Naive B cell (primary cell): ENCODE results near the gene RAD51B. TPM values are rescaled to one million over a fixed set of nuclear protein-coding genes. Genes with fewer than 3 reads are reported as not detected.

Experiments used
- ATAC-seq, 2 donors: fragments of 150-1000 bp; cut with Tn5 transposase; 2 replicates each; pipeline ENCODE4 v1.10.0; 2021; ENCODE audit warnings: low read depth in 2 of 2, mild to moderate bottlenecking in 2 of 2, moderate library complexity in 2 of 2
- DNase-seq: peaks from one replicate; pipeline ENCODE4 v3.0.0; 2022
- H3K27ac Mint-ChIP-seq, 6 donors: one replicate each; pipeline ENCODE4 v1.8.0; 2020 to 2022; ENCODE audit warnings: mild to moderate bottlenecking in 6 of 6, mixed read lengths in 6 of 6, moderate library complexity in 5 of 6, inconsistent platforms in 2 of 6
- H3K27me3 Mint-ChIP-seq, 3 donors: one replicate each; pipeline ENCODE4 v1.8.0; 2021 to 2022; ENCODE audit warnings: mixed read lengths in 3 of 3, mild to moderate bottlenecking in 1 of 3
- H3K36me3 Mint-ChIP-seq, 2 donors: one replicate each; pipeline ENCODE4 v1.8.0; 2020 to 2022; ENCODE audit warnings: mixed read lengths in 2 of 2, inconsistent platforms in 1 of 2, mild to moderate bottlenecking in 1 of 2
- H3K4me1 Mint-ChIP-seq, 3 donors: one replicate each; pipeline ENCODE4 v1.8.0; 2020 to 2022; ENCODE audit warnings: mixed read lengths in 3 of 3, inconsistent platforms in 1 of 3, mild to moderate bottlenecking in 1 of 3, moderate library complexity in 1 of 3
- H3K4me3 Mint-ChIP-seq, 8 donors: one replicate each; pipeline ENCODE4 v1.8.0; 2020 to 2022; ENCODE audit warnings: mild to moderate bottlenecking in 8 of 8, mixed read lengths in 8 of 8, moderate library complexity in 8 of 8, inconsistent platforms in 2 of 8
- H3K9me3 Mint-ChIP-seq, 7 donors: one replicate each; pipeline ENCODE4 v1.8.0; 2020 to 2022; ENCODE audit warnings: mixed read lengths in 7 of 7, mild to moderate bottlenecking in 5 of 7, inconsistent platforms in 2 of 7, moderate library complexity in 1 of 7
- polyA plus RNA-seq, 6 donors: library from polyadenylated mRNA; unstranded; fragments of 300-500 nt; fragmentation: Illumina TruSeq; gene quantifications; one replicate each; pipeline ENCODE4 v1.2.3, GENCODE V29; 2021; ENCODE audit warnings: low read depth in 6 of 6

Gene RAD51B
- polyA plus RNA-seq, 6 donors from 2014 or later, result 27.4 to 37.2 (median 31.8) TPM

- Mint-ChIP-seq H3K9me3 (no peaks in the 10 kb centered on the region), H3K27me3 (no peaks in the 10 kb centered on the region), H3K36me3 (no peaks in the 10 kb centered on the region), H3K4me1 (peaks cover 0 to 26% (median 8%) of the 10 kb centered on the region in 3 donors), H3K4me3 (peak overlapping the region in 1 of 8 donors; percentile 35), H3K27ac (peak overlapping the region in 2 of 6 donors; percentile 12 to 70)
- no peak for ATAC-seq
- no peak for DNase-seq
Observed at GRCh38 chr14:68711561-68712309, 892.2 kb downstream of the RAD51B start.

GRCh38 chr14:68712703-68713370 is 893.3 kb downstream of the RAD51B start:
- Mint-ChIP-seq H3K27me3 (no peaks in the 10 kb centered on the region), H3K4me1 (peaks cover 0 to 27% (median 4%) of the 10 kb centered on the region in 3 donors), H3K36me3 (no peaks in the 10 kb centered on the region), H3K27ac (peak overlapping the region in 2 of 6 donors; percentile 14 to 35), H3K9me3 (no peaks in the 10 kb centered on the region), H3K4me3 (no peak overlapping the region)
- DNase-seq (no peak), ATAC-seq (no peak)

- Mint-ChIP-seq H3K9me3 (peaks cover 0 to 2% (median 0%) of the 10 kb centered on the region in 7 donors), H3K27ac (peak overlapping the region in 1 of 6 donors; percentile 23), H3K36me3 (no peaks in the 10 kb centered on the region), H3K27me3 (no peaks in the 10 kb centered on the region), H3K4me1 (peaks cover 4 to 29% (median 5%) of the 10 kb centered on the region in 3 donors), H3K4me3 (no peak overlapping the region)
- DNase-seq (no peak), ATAC-seq (no peak)
Observed at GRCh38 chr14:68713782-68714181, 894.2 kb downstream of the RAD51B start.

- Mint-ChIP-seq H3K27ac (peak overlapping the region in 2 of 6 donors; percentile 5 to 15), H3K4me1 (peaks cover 9 to 29% (median 15%) of the 10 kb centered on the region in 3 donors), H3K4me3 (no peak overlapping the region), H3K27me3 (no peaks in the 10 kb centered on the region), H3K9me3 (peaks cover 0 to 6% (median 0%) of the 10 kb centered on the region in 7 donors), H3K36me3 (no peaks in the 10 kb centered on the region)
- DNase-seq (no peak), ATAC-seq (no peak)
Observed at GRCh38 chr14:68714991-68715924, 895.7 kb downstream of the RAD51B start.

GRCh38 chr14:68716698-68717097 is 897.1 kb downstream of the RAD51B start:
- H3K9me3 Mint-ChIP-seq, result peaks cover 0 to 12% (median 0%) of the 10 kb centered on the region in 7 donors

GRCh38 chr14:68718023-68718990 is 898.7 kb downstream of the RAD51B start:
- Mint-ChIP-seq H3K4me1 (peaks cover 8 to 15% (median 15%) of the 10 kb centered on the region in 3 donors), H3K27me3 (no peaks in the 10 kb centered on the region), H3K36me3 (no peaks in the 10 kb centered on the region), H3K27ac (peak overlapping the region in 1 of 6 donors; percentile 70), H3K9me3 (peaks cover 0 to 12% (median 0%) of the 10 kb centered on the region in 7 donors), H3K4me3 (no peak overlapping the region)
- ATAC-seq, result peak; percentile 57 to 67
- DNase-seq, result no peak

More at GRCh38 chr14:68716698-68717097, 897.1 kb downstream of the RAD51B start:
- DNase-seq (no peak), ATAC-seq (no peak)
- peaks cover 9 to 18% (median 15%) of the 10 kb centered on the region in 3 donors for H3K4me1 Mint-ChIP-seq
- H3K27ac Mint-ChIP-seq, result peak overlapping the region in 1 of 6 donors; percentile 67
- no peaks in the 10 kb centered on the region for H3K36me3 Mint-ChIP-seq
- H3K27me3 Mint-ChIP-seq, result no peaks in the 10 kb centered on the region
- H3K4me3 Mint-ChIP-seq, result no peak overlapping the region

- no peaks in the 10 kb centered on the region for H3K27me3 Mint-ChIP-seq
- peaks cover 7 to 19% (median 14%) of the 10 kb centered on the region in 3 donors for H3K4me1 Mint-ChIP-seq
- no peak overlapping the region for H3K4me3 Mint-ChIP-seq
- H3K36me3 Mint-ChIP-seq, result no peaks in the 10 kb centered on the region
- no peak for ATAC-seq
- H3K9me3 Mint-ChIP-seq, result peaks cover 0 to 12% (median 0%) of the 10 kb centered on the region in 7 donors
- DNase-seq, result no peak
- no peak overlapping the region for H3K27ac Mint-ChIP-seq
Observed at GRCh38 chr14:68719634-68720384, 900.2 kb downstream of the RAD51B start.

- H3K36me3 Mint-ChIP-seq, result no peaks in the 10 kb centered on the region
- ATAC-seq (no peak), DNase-seq (no peak)
- H3K4me3 Mint-ChIP-seq, result no peak overlapping the region
- H3K27me3 Mint-ChIP-seq, result no peaks in the 10 kb centered on the region
- H3K4me1 Mint-ChIP-seq, result peaks cover 14 to 30% (median 15%) of the 10 kb centered on the region in 3 donors
- H3K27ac Mint-ChIP-seq, result peak overlapping the region in 2 of 6 donors; percentile 49 to 52
- peaks cover 0 to 12% (median 5%) of the 10 kb centered on the region in 7 donors for H3K9me3 Mint-ChIP-seq
Observed at GRCh38 chr14:68722186-68722585, 902.6 kb downstream of the RAD51B start.

GRCh38 chr14:68722968-68723566 is 903.5 kb downstream of the RAD51B start:
- no peak for DNase-seq
- H3K9me3 Mint-ChIP-seq, result peaks cover 0 to 12% (median 5%) of the 10 kb centered on the region in 7 donors

GRCh38 chr14:68723808-68724268 is 904.3 kb downstream of the RAD51B start:
- H3K27ac Mint-ChIP-seq, result peak overlapping the region in 1 of 6 donors; percentile 64

More at GRCh38 chr14:68722968-68723566, 903.5 kb downstream of the RAD51B start:
- H3K4me1 Mint-ChIP-seq, result peaks cover 17 to 37% (median 22%) of the 10 kb centered on the region in 3 donors
- H3K36me3 Mint-ChIP-seq, result no peaks in the 10 kb centered on the region
- peak overlapping the region in 1 of 6 donors; percentile 54 for H3K27ac Mint-ChIP-seq
- H3K27me3 Mint-ChIP-seq, result no peaks in the 10 kb centered on the region
- no peak for ATAC-seq
- no peak overlapping the region for H3K4me3 Mint-ChIP-seq

GRCh38 chr14:68724914-68725313 is 905.3 kb downstream of the RAD51B start:
- ATAC-seq, result no peak
- H3K27ac Mint-ChIP-seq, result no peak overlapping the region
- peaks cover 0 to 9% (median 5%) of the 10 kb centered on the region in 7 donors for H3K9me3 Mint-ChIP-seq
- peaks cover 31 to 41% (median 37%) of the 10 kb centered on the region in 3 donors for H3K4me1 Mint-ChIP-seq
- DNase-seq, result no peak
- H3K36me3 Mint-ChIP-seq, result no peaks in the 10 kb centered on the region
- H3K4me3 Mint-ChIP-seq, result no peak overlapping the region
- H3K27me3 Mint-ChIP-seq, result no peaks in the 10 kb centered on the region

More at GRCh38 chr14:68723808-68724268, 904.3 kb downstream of the RAD51B start:
- DNase-seq (no peak), ATAC-seq (no peak)
- H3K9me3 Mint-ChIP-seq, result peaks cover 0 to 12% (median 5%) of the 10 kb centered on the region in 7 donors
- H3K36me3 Mint-ChIP-seq, result no peaks in the 10 kb centered on the region
- H3K27me3 Mint-ChIP-seq, result no peaks in the 10 kb centered on the region
- H3K4me1 Mint-ChIP-seq, result peaks cover 24 to 40% (median 27%) of the 10 kb centered on the region in 3 donors
- H3K4me3 Mint-ChIP-seq, result no peak overlapping the region
